Spleen (tissue), 11 donors: ENCODE measurements around the gene OTULIN. TPM values are rescaled to one million over a fixed set of nuclear protein-coding genes. Genes with fewer than 3 reads are reported as not detected.
A peak's percentile ranks its signal among the peaks of the same experiment; 100 is the strongest.

Source experiments
- DNase-seq: peaks from one replicate; pipeline ENCODE4 v3.0.0-alpha.2; 2020
- H3K27ac ChIP-seq, 8 donors: fragments of 200-600 bp; sonication (generic) in 7 of 8; 1 replicate in 4 of 8; 2 replicates in 4 of 8; pipeline versions ENCODE4 v1.5.0 to v1.8.0; 2016 to 2021; ENCODE audit warnings: inconsistent platforms in 4 of 8, mild to moderate bottlenecking in 4 of 8, moderate library complexity in 1 of 8
- H3K27me3 ChIP-seq, 7 donors: fragments of 200-600 bp; sonication (generic) in 6 of 7; replicated peaks in 1 of 7; 1 replicate in 4 of 7; 2 replicates in 3 of 7; pipeline versions ENCODE4 v1.5.0 to v1.8.0; 2016 to 2021; ENCODE audit warnings: inconsistent platforms in 3 of 7, mild to moderate bottlenecking in 1 of 7
- H3K36me3 ChIP-seq, 6 donors: fragments of 200-600 bp; sonication (generic) in 5 of 6; 1 replicate in 4 of 6; 2 replicates in 2 of 6; pipeline versions ENCODE4 v1.5.0 to v1.8.0; 2016 to 2021; ENCODE audit warnings: inconsistent platforms in 2 of 6
- H3K4me1 ChIP-seq, 6 donors: fragments of 200-600 bp; sonication (generic) in 5 of 6; 1 replicate in 3 of 6; 2 replicates in 3 of 6; pipeline versions ENCODE4 v1.5.0 to v1.8.0; 2016 to 2021; ENCODE audit warnings: inconsistent platforms in 3 of 6
- H3K4me3 ChIP-seq, 8 donors: fragments of 200-600 bp; sonication (generic) in 7 of 8; 1 replicate in 4 of 8; 2 replicates in 4 of 8; pipeline versions ENCODE4 v1.5.0 to v1.8.0; 2016 to 2021; ENCODE audit warnings: inconsistent platforms in 4 of 8, mild to moderate bottlenecking in 4 of 8, moderate library complexity in 2 of 8
- H3K9me3 ChIP-seq, 8 donors: fragments of 200-600 bp; sonication (generic) in 7 of 8; 1 replicate in 4 of 8; 2 replicates in 4 of 8; pipeline versions ENCODE4 v1.5.0 to v1.8.0; 2016 to 2021; ENCODE audit warnings: inconsistent platforms in 4 of 8
- POLR2A ChIP-seq, 3 donors: fragments of 450-650 bp; IDR thresholded peaks; one replicate each; pipeline ENCODE4 v1.5.1; 2017; ENCODE audit warnings: antibody characterized with exemption in 3 of 3, mild to moderate bottlenecking in 1 of 3
- POLR2AphosphoS5 ChIP-seq, 3 donors: sonication (generic); formaldehyde crosslinking; IDR thresholded peaks; one replicate each; pipeline ENCODE4 v1.5.1; 2017; ENCODE audit warnings: antibody characterized with exemption in 3 of 3
- WGBS, 5 donors: extraction: QIAGEN DNeasy Blood & Tissue Kit in 3 of 5; methylation state at CpG; one replicate each; pipeline versions ENCODE4 v1.1.5 to v1.1.7; 2013 to 2018; 5-methylcytosine and 5-hydroxymethylcytosine counted together
- intact Hi-C: fragments of 100-400 bp; cut with DNase I; formaldehyde crosslinking; loops from one replicate; pipeline ENCODE4 v1.15.0; 2023; ENCODE audit warnings: low total_unique reads
- polyA plus RNA-seq, 3 donors: library from polyadenylated mRNA; stranded (reverse); fragments of 200-250 nt; gene quantifications; one replicate each; pipeline ENCODE4 v1.2.1, GENCODE V29; 2013
- total RNA-seq, 7 donors: library from RNA; depleted of rRNA in 3 of 7; stranded (reverse); fragments of >200 nt in 3 of 7; fragmentation: NEBNext Ultra II Directional in 4 of 7; extraction: Animal tissue kit (Norgen Biotek cat#: 25700) in 4 of 7; gene quantifications; one replicate each; pipeline versions ENCODE4 v1.1.0 to v1.2.1, GENCODE V29; 2016 to 2021
- TF ChIP-seq, protein P1 (sequence below), 11 experiments: fragments of 200-600 bp in 7 of 11; fragments of 450-650 bp in 4 of 11; sonication (generic) in 4 of 11; IDR thresholded peaks in 8 of 11; conservative IDR thresholded peaks in 3 of 11; 1 replicate in 7 of 11; 2 replicates in 4 of 11; pipeline versions ENCODE4 v1.4.0 to v1.8.0; 2016 to 2021; ENCODE audit warnings: antibody characterized with exemption in 11 of 11, inconsistent platforms in 4 of 11, mild to moderate bottlenecking in 1 of 11
- donor health status: healthy with polysubstance abuse.
- donor health status: DM: no; HTN: no; CAD: no; lungs with moderate emphysema.
- donor health status: DM: no; HTN: no; CAD: no.
- donor health status: Bipolar disorder and iron deficiency.
- donor health status: healthy.
- donor health status: DM: no; HTN: no; CAD: no.
- donor health status: DM: yes; HTN: yes; CAD: no.

OTULIN gene
- total and polyA plus RNA-seq, 10 donors: 2.7 to 53.7 (median 35.9) TPM

- 93 to 100% (median 97%) methylated on average over 2 of the region's 2 CpGs for WGBS, 5 donors
- peaks cover 0 to 23% (median 4%) of the 10 kb centered on the region in 6 donors for H3K4me1 ChIP-seq
- intact Hi-C loops: no loop called here
- no peak for TF ChIP-seq POLR2AphosphoS5 (IDR thresholded peaks at IDR 0.05)
- TF ChIP-seq, protein P1, sequence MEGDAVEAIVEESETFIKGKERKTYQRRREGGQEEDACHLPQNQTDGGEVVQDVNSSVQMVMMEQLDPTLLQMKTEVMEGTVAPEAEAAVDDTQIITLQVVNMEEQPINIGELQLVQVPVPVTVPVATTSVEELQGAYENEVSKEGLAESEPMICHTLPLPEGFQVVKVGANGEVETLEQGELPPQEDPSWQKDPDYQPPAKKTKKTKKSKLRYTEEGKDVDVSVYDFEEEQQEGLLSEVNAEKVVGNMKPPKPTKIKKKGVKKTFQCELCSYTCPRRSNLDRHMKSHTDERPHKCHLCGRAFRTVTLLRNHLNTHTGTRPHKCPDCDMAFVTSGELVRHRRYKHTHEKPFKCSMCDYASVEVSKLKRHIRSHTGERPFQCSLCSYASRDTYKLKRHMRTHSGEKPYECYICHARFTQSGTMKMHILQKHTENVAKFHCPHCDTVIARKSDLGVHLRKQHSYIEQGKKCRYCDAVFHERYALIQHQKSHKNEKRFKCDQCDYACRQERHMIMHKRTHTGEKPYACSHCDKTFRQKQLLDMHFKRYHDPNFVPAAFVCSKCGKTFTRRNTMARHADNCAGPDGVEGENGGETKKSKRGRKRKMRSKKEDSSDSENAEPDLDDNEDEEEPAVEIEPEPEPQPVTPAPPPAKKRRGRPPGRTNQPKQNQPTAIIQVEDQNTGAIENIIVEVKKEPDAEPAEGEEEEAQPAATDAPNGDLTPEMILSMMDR (IDR thresholded peaks at IDR 0.05 in 8 of 11, conservative IDR thresholded peaks at IDR 0.05 in 3 of 11): no peak
- no peak for TF ChIP-seq POLR2A (IDR thresholded peaks at IDR 0.05)
- DNase-seq: no peak
- H3K4me3 ChIP-seq: no peak overlapping the region
- H3K9me3 ChIP-seq: no peaks in the 10 kb centered on the region
- peaks cover 0 to 100% (median 48%) of the 10 kb centered on the region in 6 donors for H3K36me3 ChIP-seq
- H3K27ac ChIP-seq: no peak overlapping the region
- H3K27me3 ChIP-seq: no peaks in the 10 kb centered on the region
Observed at GRCh38 chr5:14699159-14699558, 34.6 kb downstream of the OTULIN start.

DNA sequence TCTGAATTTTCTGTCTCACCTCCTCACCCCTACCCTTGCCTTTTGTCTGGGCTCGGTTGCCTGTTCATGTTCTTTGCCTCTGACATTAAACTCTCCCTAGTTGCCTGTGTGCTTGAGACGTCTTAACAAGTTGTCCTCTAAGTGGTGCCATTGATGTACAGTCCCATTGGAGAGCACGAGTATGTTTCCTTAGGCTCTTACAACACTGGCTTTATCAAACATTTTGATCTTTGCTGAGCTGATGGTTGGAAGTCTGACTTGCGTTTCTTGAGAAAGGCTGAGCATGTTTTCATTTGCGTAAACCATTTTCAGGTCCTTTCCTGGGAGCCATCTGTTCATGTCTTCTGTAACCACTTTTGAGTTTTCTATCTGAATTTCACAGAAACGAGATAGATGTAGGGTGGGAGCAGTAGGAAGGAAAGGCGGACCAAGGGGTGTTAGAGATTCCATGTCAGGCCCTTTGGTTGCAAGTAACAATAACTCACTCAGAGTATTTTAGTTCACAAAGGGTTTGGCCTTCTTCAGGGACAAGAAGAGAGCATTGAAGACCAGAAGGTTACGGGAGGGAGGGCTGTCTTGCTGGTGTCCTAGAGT lies 35.4 kb downstream of the OTULIN start:
- no peak overlapping the region for H3K27ac ChIP-seq
- TF ChIP-seq, protein P1 (IDR thresholded peaks at IDR 0.05 in 8 of 11, conservative IDR thresholded peaks at IDR 0.05 in 3 of 11): no peak
- TF ChIP-seq POLR2A (IDR thresholded peaks at IDR 0.05) (no peak), POLR2AphosphoS5 (IDR thresholded peaks at IDR 0.05) (no peak)
- no peaks in the 10 kb centered on the region for H3K9me3 ChIP-seq
- H3K36me3 ChIP-seq: peaks cover 0 to 100% (median 42%) of the 10 kb centered on the region in 6 donors
- no peak for DNase-seq
- intact Hi-C loops: no loop called here
- H3K4me1 ChIP-seq: peaks cover 0 to 29% (median 4%) of the 10 kb centered on the region in 6 donors
- H3K27me3 ChIP-seq: no peaks in the 10 kb centered on the region
- 83 to 92% (median 89%) methylated on average over 8 of the region's 8 CpGs for WGBS, 5 donors
- H3K4me3 ChIP-seq: no peak overlapping the region

- Histone ChIP-seq H3K36me3 (peaks cover 0 to 100% (median 37%) of the 10 kb centered on the region in 6 donors), H3K9me3 (no peaks in the 10 kb centered on the region), H3K27me3 (no peaks in the 10 kb centered on the region), H3K27ac (peak overlapping the region in 1 of 8 donors; percentile 4), H3K4me3 (no peak overlapping the region), H3K4me1 (peaks cover 0 to 37% (median 9%) of the 10 kb centered on the region in 6 donors)
- no peak for TF ChIP-seq POLR2AphosphoS5 (IDR thresholded peaks at IDR 0.05)
- no peak for TF ChIP-seq POLR2A (IDR thresholded peaks at IDR 0.05)
- TF ChIP-seq, protein P1 (IDR thresholded peaks at IDR 0.05 in 8 of 11, conservative IDR thresholded peaks at IDR 0.05 in 3 of 11): no peak
- 63 to 69% (median 67%) methylated on average over 12 to 13 of the region's 13 CpGs for WGBS, 5 donors
- no peak for DNase-seq
- intact Hi-C loops: no loop called here
Observed at GRCh38 chr5:14700478-14701436, 36.2 kb downstream of the OTULIN start.

DNA sequence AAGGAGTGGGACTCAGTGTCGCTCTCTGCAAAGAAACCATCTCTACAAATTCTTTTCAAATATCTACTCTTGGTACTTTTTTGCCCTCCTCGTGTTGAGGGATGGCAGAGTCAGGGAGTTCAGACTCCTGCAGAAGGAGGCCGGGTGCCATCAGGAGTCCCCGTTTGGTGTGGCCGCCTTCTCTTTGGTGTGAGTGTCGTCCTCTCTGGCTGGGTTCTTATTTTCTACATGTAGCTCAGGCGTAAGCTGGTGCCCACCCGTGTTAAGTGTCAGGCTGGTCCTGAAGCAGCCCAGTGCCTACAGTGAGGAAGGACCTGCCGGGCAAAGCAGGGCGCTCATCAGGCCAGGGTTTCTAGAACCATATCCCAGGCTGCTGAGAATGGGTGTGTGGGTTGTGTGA lies 37.0 kb downstream of the OTULIN start:
- Histone ChIP-seq H3K27ac (peak overlapping the region in 1 of 8 donors; percentile 4), H3K36me3 (peaks cover 0 to 100% (median 34%) of the 10 kb centered on the region in 6 donors), H3K4me1 (peaks cover 3 to 45% (median 17%) of the 10 kb centered on the region in 6 donors), H3K4me3 (no peak overlapping the region), H3K27me3 (no peaks in the 10 kb centered on the region), H3K9me3 (no peaks in the 10 kb centered on the region)
- intact Hi-C loops: no loop called here
- TF ChIP-seq POLR2AphosphoS5 (IDR thresholded peaks at IDR 0.05) (no peak), POLR2A (IDR thresholded peaks at IDR 0.05) (no peak)
- TF ChIP-seq, protein P1 (IDR thresholded peaks at IDR 0.05 in 8 of 11, conservative IDR thresholded peaks at IDR 0.05 in 3 of 11): no peak
- WGBS, 5 donors: 95 to 98% (median 96%) methylated on average over 7 to 10 of the region's 10 CpGs
- no peak for DNase-seq
